Omental fat pad (tissue), 4 donors: ENCODE measurements around the gene UBE4A. TPM values are rescaled to one million over a fixed set of nuclear protein-coding genes. Genes with fewer than 3 reads are reported as not detected.

ENCODE experiments used
- ATAC-seq: fragments of 150-250 bp; one replicate; pipeline ENCODE4 v1.9.1; 2016; ENCODE audit warnings: mild to moderate bottlenecking, moderate library complexity; ENCODE audit not compliant: low FRiP score
- DNase-seq: peaks from one replicate; pipeline ENCODE4 v3.0.0-alpha.2; 2019; ENCODE audit warnings: low spot score
- total RNA-seq, 4 donors: library from RNA; depleted of rRNA; stranded (reverse); fragments of >200 nt; gene quantifications; one replicate each; pipeline ENCODE4 v1.1.0, GENCODE V29; 2016
- TF ChIP-seq, protein P1 (sequence below), 3 donors: fragments of 450-650 bp; IDR thresholded peaks; one replicate each; pipeline ENCODE4 v1.5.1; 2016 to 2017; ENCODE audit warnings: antibody characterized with exemption in 3 of 3, mild to moderate bottlenecking in 3 of 3, moderate library complexity in 2 of 3

The UBE4A gene
- total RNA-seq, 4 donors from 2014 or later, result 39.3 to 45.9 (median 42.3) TPM

DNA sequence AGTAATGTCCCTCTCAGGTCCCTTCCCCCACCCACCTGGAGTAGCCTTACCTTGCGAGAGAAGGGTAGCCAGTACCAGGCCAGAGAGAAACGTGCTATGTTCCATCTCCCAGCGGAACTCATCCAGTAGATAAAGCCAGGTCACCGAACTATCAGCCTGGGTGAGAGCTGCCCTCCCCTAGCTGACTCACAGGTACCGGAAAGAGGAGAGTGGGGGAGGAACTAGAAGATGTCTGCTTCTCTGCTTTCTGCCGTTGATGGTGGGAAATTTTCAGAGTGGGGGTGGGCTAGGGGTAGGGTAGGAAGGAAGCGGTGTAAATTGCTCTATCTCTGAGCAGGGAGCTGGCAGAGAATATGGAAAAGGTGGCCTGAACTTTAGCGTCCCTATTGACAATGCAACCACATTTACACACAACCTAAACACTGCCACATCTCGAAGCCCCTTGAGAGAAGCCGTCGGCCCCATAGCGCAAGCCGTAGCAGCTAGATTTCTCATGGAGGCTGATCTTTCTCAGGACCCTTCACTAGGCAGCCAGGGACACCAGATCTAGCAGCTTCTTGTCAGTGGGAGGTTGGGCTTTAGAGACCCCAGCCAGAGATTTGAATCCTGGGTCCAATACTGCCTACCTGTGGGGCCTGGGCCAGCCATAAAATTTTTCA is 16.8 kb upstream of the UBE4A start, which contains the start of gene CD3D:
Gene CD3D, minus strand, starts transcription at position 203 of the 659 bp plus-strand sequence. Its CDS starts 98 bp downstream, at position 105.
- TF ChIP-seq, protein P1, sequence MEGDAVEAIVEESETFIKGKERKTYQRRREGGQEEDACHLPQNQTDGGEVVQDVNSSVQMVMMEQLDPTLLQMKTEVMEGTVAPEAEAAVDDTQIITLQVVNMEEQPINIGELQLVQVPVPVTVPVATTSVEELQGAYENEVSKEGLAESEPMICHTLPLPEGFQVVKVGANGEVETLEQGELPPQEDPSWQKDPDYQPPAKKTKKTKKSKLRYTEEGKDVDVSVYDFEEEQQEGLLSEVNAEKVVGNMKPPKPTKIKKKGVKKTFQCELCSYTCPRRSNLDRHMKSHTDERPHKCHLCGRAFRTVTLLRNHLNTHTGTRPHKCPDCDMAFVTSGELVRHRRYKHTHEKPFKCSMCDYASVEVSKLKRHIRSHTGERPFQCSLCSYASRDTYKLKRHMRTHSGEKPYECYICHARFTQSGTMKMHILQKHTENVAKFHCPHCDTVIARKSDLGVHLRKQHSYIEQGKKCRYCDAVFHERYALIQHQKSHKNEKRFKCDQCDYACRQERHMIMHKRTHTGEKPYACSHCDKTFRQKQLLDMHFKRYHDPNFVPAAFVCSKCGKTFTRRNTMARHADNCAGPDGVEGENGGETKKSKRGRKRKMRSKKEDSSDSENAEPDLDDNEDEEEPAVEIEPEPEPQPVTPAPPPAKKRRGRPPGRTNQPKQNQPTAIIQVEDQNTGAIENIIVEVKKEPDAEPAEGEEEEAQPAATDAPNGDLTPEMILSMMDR (IDR thresholded peaks at IDR 0.05), result no peak
- no peak for ATAC-seq

DNA sequence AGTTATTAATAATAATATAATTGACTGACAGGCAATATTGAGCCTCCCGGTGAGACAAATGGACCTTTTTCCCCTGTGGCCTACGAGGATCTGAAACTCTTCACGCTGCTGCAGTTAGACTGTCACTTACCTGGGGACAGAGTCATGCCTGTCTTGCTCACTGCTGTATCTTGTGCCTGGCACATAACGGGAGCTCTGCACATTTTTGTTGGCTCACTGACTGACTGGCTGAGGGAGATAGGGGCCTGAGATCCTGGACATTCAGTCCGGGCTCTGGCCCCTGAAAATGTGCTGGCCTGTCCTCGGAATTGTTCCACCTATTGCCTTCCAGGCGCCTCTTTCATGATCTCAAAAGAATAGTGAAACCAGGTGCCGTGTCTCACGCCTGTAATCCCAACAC is 16.2 kb upstream of the UBE4A start:
- ATAC-seq (no peak), DNase-seq (no peak)

More for the DNA sequence above, 16.8 kb upstream of the UBE4A start, which contains the start of gene CD3D:
- DNase-seq, result no peak

DNA sequence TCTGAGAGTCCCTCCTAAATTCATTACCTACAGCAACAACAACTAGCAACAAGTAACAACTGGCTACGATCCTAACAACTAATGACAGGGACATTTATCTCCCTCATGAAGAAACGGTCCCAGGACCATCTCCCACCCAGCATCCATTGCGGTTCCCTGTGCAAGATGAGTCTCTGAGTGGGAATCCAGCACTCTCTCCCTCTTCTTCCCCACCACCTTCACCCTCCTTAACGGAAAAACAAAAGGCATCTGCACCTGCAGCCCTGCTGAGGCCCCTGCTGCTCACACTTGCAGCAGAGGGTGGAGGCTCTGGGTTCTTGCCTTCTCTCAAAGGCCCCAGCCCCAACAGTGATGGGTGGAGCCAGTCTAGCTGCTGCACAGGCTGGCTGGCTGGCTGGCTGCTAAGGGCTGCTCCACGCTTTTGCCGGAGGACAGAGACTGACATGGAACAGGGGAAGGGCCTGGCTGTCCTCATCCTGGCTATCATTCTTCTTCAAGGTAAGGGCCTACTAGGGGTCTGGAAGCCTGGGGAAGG is 15.4 kb upstream of the UBE4A start, which contains the start of gene CD3G:
Gene CD3G, plus strand, starts transcription at position 364 of the 535 bp plus-strand sequence. Its CDS starts 80 bp downstream, at position 444.
- ATAC-seq (no peak), DNase-seq (no peak)
- TF ChIP-seq, protein P1 (IDR thresholded peaks at IDR 0.05), result no peak

More for the DNA sequence above, 16.2 kb upstream of the UBE4A start:
- TF ChIP-seq, protein P1 (IDR thresholded peaks at IDR 0.05), result no peak

DNA sequence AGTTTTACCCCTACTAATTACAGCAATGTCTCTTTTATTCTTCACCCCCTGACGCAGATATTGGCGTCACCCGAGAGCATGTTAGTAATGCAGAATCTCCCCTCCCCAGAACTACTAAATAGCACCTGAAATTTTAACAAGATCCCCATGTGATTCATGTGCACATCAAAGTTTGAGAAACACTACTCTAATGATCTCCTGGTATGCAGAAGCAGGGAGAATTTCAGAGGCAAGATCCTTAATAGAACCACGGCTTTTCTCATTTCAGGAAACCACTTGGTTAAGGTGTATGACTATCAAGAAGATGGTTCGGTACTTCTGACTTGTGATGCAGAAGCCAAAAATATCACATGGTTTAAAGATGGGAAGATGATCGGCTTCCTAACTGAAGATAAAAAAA is 9.9 kb upstream of the UBE4A start:
- TF ChIP-seq, protein P1 (IDR thresholded peaks at IDR 0.05), result no peak
- DNase-seq (no peak), ATAC-seq (no peak)

DNA sequence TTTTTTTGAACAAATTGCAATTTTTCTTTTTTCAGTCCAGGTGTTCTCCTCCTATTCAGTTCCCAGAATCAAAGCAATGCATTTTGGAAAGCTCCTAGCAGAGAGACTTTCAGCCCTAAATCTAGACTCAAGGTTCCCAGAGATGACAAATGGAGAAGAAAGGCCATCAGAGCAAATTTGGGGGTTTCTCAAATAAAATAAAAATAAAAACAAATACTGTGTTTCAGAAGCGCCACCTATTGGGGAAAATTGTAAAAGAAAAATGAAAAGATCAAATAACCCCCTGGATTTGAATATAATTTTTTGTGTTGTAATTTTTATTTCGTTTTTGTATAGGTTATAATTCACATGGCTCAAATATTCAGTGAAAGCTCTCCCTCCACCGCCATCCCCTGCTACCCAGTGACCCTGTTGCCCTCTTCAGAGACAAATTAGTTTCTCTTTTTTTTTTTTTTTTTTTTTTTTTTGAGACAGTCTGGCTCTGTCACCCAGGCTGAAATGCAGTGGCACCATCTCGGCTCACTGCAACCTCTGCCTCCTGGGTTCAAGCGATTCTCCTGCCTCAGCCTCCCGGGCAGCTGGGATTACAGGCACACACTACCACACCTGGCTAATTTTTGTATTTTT is 6.2 kb upstream of the UBE4A start:
- DNase-seq (no peak), ATAC-seq (no peak)
- TF ChIP-seq, protein P1 (IDR thresholded peaks at IDR 0.05), result no peak

DNA sequence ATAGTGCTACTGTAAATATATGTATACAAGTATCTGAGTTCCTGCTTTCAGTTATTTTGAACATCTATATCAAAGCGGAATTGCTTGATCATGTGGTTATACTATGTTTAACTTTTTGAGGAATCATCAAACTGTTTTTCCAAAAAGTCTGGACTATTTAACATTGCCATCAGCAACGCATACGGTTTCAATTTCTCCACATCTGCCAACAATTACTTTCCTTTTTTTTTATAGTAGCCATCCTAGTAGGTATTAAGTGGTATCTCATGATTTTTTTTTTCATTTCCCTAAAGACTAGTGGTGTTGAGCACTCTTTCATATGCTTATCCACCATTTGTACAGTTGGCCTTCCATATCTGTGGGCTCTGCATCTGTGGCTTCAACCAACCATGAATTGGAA is 1.3 kb upstream of the UBE4A start:
- ATAC-seq (no peak), DNase-seq (no peak)
- TF ChIP-seq, protein P1 (IDR thresholded peaks at IDR 0.05), result no peak
